Measurements from ENCODE around the gene MCF2L2.

Gene MCF2L2

DNA sequence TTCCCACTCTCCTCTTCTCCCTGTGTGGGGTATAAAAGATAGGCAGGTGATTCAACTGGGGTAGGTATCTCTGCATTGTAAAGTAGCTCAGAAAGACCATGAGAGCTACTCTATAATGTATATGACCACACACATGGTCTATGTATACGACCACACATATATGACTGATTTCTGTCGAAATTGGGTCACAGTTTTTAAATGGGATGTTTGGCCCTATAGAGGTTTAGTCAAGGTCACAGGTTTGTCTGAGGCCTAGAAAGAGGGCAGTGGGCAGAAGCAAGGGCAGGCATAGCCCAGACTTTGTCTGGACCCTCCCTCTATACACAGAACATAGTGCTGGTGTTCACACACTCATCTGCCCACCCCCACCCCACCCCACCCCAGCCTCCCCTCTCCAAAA, 270.3 kb downstream of the MCF2L2 start:
- DNase-seq, result no peak

- no peak for DNase-seq
Measured at GRCh38 chr3:183156266-183156665, 272.2 kb downstream of the MCF2L2 start.

DNA sequence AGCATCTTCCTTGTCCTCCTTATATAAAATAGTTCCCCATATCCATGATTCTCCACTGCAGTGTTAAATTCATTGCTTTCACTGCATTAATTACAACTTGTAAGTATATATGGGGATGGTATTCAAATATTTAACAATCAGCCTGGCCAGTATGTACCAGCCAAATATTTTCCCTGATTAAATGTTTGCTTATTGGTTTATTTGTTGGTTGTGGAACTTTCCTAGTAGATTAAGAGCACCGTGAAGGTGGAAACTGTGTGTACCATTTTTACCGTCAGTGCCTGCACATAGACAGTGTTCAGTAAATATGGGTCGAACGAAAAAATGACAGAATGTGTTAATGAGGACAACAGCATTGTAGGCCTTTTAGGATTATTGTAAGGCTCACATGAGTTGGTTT, 272.9 kb downstream of the MCF2L2 start:
- DNase-seq, result no peak

GRCh38 chr3:183153210-183153950, 275.0 kb downstream of the MCF2L2 start:
- no peak for DNase-seq

DNA sequence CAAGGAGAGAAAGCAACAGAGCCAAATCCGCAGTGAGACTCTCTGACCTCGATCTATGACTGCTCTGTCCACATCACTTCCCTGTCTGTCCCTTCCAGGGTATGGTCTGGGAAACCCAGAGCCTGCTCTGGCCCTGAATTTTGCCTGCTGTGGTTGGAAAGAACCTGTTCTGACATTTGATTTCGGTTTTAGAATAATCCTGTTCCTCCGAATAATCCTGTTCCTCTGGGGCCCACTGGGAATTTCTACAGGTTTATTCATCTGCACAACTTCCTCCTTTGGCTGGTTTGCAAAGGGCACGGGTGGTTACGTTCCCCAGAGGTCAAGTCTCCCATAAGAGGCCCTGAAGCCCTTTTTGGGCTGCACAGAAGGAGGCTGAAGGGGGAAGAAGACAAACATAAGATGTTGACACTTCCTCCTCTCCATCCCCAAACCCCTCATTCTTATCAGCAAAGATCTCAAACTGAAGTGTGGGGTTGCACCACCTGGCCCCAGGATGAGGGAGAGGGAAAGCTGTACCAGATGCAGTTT, 276.5 kb downstream of the MCF2L2 start:
- DNase-seq, result no peak

DNA sequence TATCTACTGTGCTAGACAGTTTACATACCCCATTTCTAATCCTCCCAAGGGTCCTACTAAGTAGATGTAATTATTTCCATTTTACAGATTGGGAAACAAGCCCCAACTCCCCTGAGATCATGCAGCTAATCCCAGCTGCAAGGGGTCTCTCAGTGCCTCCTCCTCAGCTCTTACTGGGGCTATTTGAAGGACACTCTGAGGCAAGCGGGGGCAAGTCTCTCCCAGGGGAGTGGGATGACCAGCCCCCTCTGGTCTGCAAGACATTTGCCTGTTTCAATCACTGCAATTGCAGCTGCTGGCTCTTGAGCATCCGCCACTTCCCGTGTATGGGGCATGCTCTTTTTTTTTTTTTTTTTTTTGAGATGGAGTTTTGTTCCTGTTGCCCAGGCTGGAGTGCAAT, 277.3 kb downstream of the MCF2L2 start:
- no peak for DNase-seq

GRCh38 chr3:183149915-183150750, 278.3 kb downstream of the MCF2L2 start:
- DNase-seq, result no peak

DNA sequence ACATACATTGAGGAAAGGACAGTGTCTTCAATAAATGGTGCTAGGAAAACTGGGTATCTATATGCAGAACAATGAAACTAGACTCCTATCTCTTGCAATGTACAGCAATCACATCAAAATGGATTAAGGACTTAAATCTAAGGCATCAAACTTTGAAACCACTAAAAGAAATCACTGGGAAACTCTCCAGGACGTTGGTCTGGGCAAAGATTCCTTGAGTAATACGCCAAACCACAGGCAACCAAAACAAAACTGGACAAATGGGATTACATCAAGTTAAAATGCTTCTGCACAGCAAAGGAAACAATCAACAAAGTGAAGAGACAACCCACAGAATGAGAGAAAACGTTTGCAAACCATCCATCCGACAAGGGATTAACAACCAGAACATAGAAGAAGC, 280.4 kb downstream of the MCF2L2 start:
- no peak for DNase-seq

DNA sequence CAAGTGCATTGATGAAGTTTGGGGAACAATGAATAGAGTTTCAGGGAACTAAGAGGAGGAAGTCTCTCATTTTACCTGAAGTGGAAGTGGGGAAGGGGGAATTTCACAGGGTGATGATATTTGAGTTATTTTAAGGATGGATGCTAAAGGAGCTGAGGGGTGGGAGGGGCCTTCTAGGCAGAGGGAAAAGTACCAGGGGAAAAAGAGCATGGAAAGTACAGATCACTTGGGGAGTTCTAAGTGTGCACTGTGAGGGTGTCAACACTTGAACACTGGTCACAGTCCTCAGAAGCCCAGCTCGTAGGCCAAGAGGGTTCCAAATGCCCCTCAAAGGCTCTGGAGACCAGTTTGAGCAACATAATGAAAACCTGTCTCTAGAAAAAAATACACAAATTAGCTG, 284.1 kb downstream of the MCF2L2 start:
- no peak for DNase-seq

DNA sequence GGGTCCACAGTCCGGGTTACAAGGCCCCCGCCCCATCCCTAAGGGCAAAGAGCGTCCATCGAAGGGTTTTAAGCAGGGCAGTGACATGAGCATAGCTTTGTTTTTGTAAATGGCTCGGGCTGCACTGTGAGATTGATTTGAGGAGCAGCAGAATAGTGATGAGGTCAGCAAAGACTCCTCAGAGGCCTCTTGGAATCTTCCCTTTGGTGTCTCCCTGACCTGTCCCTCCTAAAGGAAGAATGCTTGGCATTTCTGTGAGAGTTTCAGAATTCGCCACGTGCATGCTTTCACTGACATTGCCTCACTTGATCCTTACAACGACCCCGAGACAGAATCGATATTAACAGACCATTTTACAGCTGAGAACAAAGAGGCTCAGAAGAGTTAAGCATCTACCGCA, 286.2 kb downstream of the MCF2L2 start:
- no peak for DNase-seq

- no peak for DNase-seq
Measured at GRCh38 chr3:183134844-183135243, 293.6 kb downstream of the MCF2L2 start.

GRCh38 chr3:183132409-183132808, 296.0 kb downstream of the MCF2L2 start:
- no peak for DNase-seq

GRCh38 chr3:183131735-183132134, 296.7 kb downstream of the MCF2L2 start:
- DNase-seq, result no peak

GRCh38 chr3:183131186-183131725, 297.2 kb downstream of the MCF2L2 start:
- DNase-seq, result no peak

DNA sequence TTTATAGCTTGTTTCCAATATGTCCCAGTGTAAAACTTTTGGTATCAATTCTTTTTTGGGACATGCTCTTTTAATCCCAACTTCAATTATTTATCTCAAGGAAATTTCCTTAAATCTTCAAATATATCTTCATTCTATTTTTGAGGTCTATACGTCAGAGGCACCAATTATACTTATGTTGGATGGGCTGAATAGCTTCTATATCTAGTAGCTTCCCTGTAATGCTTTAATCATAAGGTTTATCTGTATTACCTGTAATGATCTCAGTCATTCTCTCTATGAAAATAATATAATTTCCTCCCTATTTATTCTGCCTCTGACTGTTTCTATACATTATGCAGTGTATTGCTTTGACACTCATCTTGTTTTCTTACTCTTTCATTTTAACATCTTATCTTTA, 299.2 kb downstream of the MCF2L2 start:
- DNase-seq, result peak; percentile 14

DNA sequence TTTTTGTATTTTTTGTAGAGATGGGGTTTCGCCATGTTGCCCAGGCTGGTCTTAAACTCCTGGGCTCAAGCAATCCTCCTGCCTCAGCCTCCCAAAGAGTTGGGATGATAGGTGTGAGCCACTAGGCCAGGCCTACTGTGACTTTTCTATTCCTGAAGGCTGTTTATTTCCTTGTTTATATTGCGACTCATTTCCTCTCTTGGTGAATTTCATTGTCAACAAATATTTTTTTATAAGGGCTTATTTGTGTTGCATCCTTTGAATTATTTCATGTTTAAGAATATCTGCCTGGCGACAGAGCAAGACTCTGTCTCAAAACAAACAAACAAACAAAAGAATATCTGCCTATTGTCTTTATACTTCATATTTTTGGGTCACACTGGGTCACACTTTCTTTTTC, 299.7 kb downstream of the MCF2L2 start:
- no peak for DNase-seq

Data from NCI-H1105 (cell line).